HEK293 (cell line): ENCODE measurements around the gene RCN2.

Experiments
- CTCF ChIA-PET: fragments of 350-600 bp; formaldehyde crosslinking; extraction: SDS; loops from one replicate; lab custom pipeline; 2021; ENCODE audit warnings: antibody characterized with exemption; lab: Yijun Ruan, JAX
- POLR2A ChIA-PET: fragments of 300-600 bp; formaldehyde crosslinking; extraction: SDS; loops from one replicate; lab custom pipeline; 2020; ENCODE audit warnings: antibody characterized with exemption, inconsistent platforms; lab: Yijun Ruan, JAX
- H3K27ac ChIP-seq: fragments of 200-500 bp; sonication (Bioruptor generic); 2 replicates; pipeline ENCODE4 v1.5.1; 2014; ENCODE audit warnings: low read depth, low read length, control low read depth, inconsistent platforms; ENCODE audit errors: extremely low read depth
- H3K36me3 ChIP-seq, 2 experiments: fragments of 200-500 bp in 1 of 2; sonication (Bioruptor generic) in 1 of 2; 1 replicate in 1 of 2; 2 replicates in 1 of 2; pipeline ENCODE4 v1.5.1; 2014 to 2017; ENCODE audit warnings: inconsistent platforms in 2 of 2, low read length in 2 of 2; ENCODE audit not compliant: control insufficient read depth in 2 of 2, insufficient read depth in 1 of 2
- H3K4me1 ChIP-seq: fragments of 200-500 bp; sonication (Bioruptor generic); 2 replicates; pipeline ENCODE4 v1.5.1; 2014; ENCODE audit warnings: mild to moderate bottlenecking, low read length, inconsistent platforms; ENCODE audit not compliant: control insufficient read depth, insufficient read depth
- H3K4me3 ChIP-seq: 2 replicates; pipeline ENCODE4 v1.5.1; 2011; ENCODE audit warnings: low read depth, mild to moderate bottlenecking, control low read depth, low read length, moderate library complexity
- H3K9me3 ChIP-seq: fragments of 200-500 bp; sonication (Bioruptor generic); 2 replicates; pipeline ENCODE4 v1.5.1; 2014; ENCODE audit warnings: low read depth, low read length, inconsistent platforms; ENCODE audit not compliant: control insufficient read depth, insufficient read depth
- BCL6B ChIP-seq: fragments of 450-650 bp; formaldehyde crosslinking; IDR thresholded peaks from 2 replicates; pipeline ENCODE4 v1.5.1; 2017; ENCODE audit warnings: missing biosample characterization, missing genetic modification characterization
- GLI4 ChIP-seq: fragments of 450-650 bp; formaldehyde crosslinking; IDR thresholded peaks from 2 replicates; pipeline ENCODE4 v1.5.1; 2016; ENCODE audit warnings: missing biosample characterization, missing genetic modification characterization
- KLF8 ChIP-seq: fragments of 450-650 bp; formaldehyde crosslinking; IDR thresholded peaks from 2 replicates; pipeline ENCODE4 v1.5.1; 2016; ENCODE audit warnings: missing biosample characterization, missing genetic modification characterization
- RBAK ChIP-seq: fragments of 450-650 bp; formaldehyde crosslinking; IDR thresholded peaks from 2 replicates; pipeline ENCODE4 v1.5.1; 2016; ENCODE audit warnings: missing biosample characterization, missing genetic modification characterization
- WT1 ChIP-seq: fragments of 450-650 bp; formaldehyde crosslinking; IDR thresholded peaks from 2 replicates; pipeline ENCODE4 v1.5.1; 2016; ENCODE audit warnings: missing biosample characterization, missing genetic modification characterization
- ZFP37 ChIP-seq: fragments of 450-650 bp; formaldehyde crosslinking; IDR thresholded peaks from 2 replicates; pipeline ENCODE4 v1.5.1; 2016; ENCODE audit warnings: missing biosample characterization, missing genetic modification characterization
- ZNF138 ChIP-seq: fragments of 450-650 bp; formaldehyde crosslinking; IDR thresholded peaks from 2 replicates; pipeline ENCODE4 v1.5.1; 2016; ENCODE audit warnings: missing biosample characterization, missing genetic modification characterization, borderline replicate concordance
- ZNF518A ChIP-seq: fragments of 450-650 bp; formaldehyde crosslinking; conservative IDR thresholded peaks from 2 replicates; pipeline ENCODE4 v1.5.1; 2016; ENCODE audit warnings: low read depth, missing biosample characterization, missing genetic modification characterization
- TF ChIP-seq, protein P1 (sequence below): fragments of 450-650 bp; formaldehyde crosslinking; IDR thresholded peaks from 2 replicates; pipeline ENCODE4 v1.5.1; 2016; ENCODE audit warnings: missing biosample characterization, missing genetic modification characterization

RCN2 gene

GRCh38 chr15:77002954-77003912, 71.7 kb downstream of the RCN2 start:
- POLR2A ChIA-PET = no interaction called here
- CTCF ChIA-PET = no interaction called here
- no peak overlapping the region for H3K27ac ChIP-seq

More at GRCh38 chr15:77002954-77003912, 71.7 kb downstream of the RCN2 start:
- Histone ChIP-seq H3K4me3 (no peak overlapping the region), H3K4me1 (no peaks in the 10 kb centered on the region), H3K9me3 (no peaks in the 10 kb centered on the region), H3K36me3 (no peaks in the 10 kb centered on the region)
- TF ChIP-seq GLI4 (tag by site-specific recombination) (no peak), KLF8 (tag by site-specific recombination) (no peak), RBAK (no peak), WT1 (tag by site-specific recombination) (no peak), ZNF518A (no peak), ZFP37 (tag by site-specific recombination) (no peak), BCL6B (no peak), ZNF138 (no peak)
- TF ChIP-seq, protein P1, sequence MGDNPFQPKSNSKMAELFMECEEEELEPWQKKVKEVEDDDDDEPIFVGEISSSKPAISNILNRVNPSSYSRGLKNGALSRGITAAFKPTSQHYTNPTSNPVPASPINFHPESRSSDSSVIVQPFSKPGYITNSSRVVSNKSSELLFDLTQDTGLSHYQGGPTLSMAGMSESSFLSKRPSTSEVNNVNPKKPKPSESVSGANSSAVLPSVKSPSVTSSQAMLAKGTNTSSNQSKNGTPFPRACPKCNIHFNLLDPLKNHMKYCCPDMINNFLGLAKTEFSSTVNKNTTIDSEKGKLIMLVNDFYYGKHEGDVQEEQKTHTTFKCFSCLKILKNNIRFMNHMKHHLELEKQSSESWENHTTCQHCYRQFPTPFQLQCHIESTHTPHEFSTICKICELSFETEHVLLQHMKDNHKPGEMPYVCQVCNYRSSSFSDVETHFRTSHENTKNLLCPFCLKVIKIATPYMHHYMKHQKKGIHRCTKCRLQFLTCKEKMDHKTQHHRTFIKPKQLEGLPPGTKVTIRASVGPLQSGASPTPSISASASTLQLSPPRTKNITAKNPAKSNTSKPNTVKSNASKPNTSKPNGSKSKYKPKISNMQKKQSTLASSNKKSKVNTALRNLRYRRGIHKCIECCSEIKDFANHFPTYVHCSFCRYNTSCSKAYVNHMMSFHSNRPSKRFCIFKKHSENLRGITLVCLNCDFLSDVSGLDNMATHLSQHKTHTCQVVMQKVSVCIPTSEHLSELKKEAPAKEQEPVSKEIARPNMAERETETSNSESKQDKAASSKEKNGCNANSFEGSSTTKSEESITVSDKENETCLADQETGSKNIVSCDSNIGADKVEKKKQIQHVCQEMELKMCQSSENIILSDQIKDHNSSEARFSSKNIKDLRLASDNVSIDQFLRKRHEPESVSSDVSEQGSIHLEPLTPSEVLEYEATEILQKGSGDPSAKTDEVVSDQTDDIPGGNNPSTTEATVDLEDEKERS (tag by site-specific recombination) = no peak
